Measurements from ENCODE around the gene RUSC2. TPM values are rescaled to one million over a fixed set of nuclear protein-coding genes. Genes with fewer than 3 reads are reported as not detected.

RUSC2 gene
- total and polyA plus RNA-seq, 2 donors, result 1.0 to 3.3 TPM

DNA sequence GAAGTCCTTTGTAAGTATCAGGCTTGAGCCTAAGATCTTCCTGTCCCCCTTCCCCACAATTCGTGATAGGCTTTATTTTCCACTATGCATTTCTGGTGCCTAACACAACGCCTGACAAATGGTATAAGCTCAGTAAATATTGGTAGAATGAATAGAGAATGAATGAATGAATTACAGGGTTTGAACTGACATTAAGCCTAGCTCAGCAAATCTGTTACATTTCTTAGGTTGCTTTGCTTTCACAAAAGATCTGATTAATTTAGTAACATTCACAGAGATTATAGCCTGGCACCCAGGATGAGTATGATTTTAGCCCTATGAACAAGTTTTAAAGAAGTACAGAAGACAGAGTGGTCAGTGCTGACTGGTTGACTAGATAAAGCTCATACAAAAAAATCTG lies 16.4 kb downstream of the RUSC2 start:
- no peak for DNase-seq (ENCODE audit: low read depth in 6 of 9, low spot score in 9 of 9)
- Histone ChIP-seq H3K9me3 (ENCODE audit: control insufficient read depth in 2 of 2, insufficient read depth in 1 of 2, low read length in 1 of 2) (no peaks in the 10 kb centered on the region), H3K27ac (ENCODE audit: low read depth in 1 of 2, low read length in 1 of 2) (no peak overlapping the region), H3K27me3 (ENCODE audit: control insufficient read depth in 2 of 2, insufficient read depth in 1 of 2, low read length in 1 of 2) (no peaks in the 10 kb centered on the region), H3K36me3 (ENCODE audit: control insufficient read depth in 2 of 2, insufficient read depth in 2 of 2, low read length in 1 of 2) (no peaks in the 10 kb centered on the region), H3K4me1 (ENCODE audit: control insufficient read depth in 2 of 2, insufficient read depth in 2 of 2, low read length in 2 of 2) (peaks cover 0 to 6% of the 10 kb centered on the region in 2 donors), H3K4me3 (ENCODE audit: low read length in 2 of 2) (no peak overlapping the region)
- WGBS, result 98% methylated on average over 2 of the region's 2 CpGs

DNA sequence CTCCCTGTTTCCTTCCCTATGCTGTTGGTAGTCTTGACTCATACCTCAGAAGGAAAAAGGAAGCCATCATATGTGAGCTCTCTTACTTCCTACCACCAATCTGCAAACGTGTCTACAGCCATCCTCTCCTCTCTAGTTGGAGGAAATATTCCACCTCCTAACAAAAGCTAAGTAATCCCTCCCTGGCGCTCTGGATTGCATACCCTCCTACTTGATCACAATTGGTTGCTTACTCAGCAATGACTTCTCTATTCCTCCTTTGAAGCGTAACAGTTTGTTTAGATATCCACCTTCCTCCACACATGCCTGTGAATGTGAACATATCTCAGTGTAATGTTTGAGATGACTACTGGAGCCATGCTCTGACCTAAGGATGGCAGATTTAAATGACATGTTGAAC lies 18.2 kb downstream of the RUSC2 start:
- Histone ChIP-seq H3K9me3 (ENCODE audit: control insufficient read depth in 2 of 2, insufficient read depth in 1 of 2, low read length in 1 of 2) (no peaks in the 10 kb centered on the region), H3K4me3 (ENCODE audit: low read length in 2 of 2) (no peak overlapping the region), H3K36me3 (ENCODE audit: control insufficient read depth in 2 of 2, insufficient read depth in 2 of 2, low read length in 1 of 2) (no peaks in the 10 kb centered on the region), H3K4me1 (ENCODE audit: control insufficient read depth in 2 of 2, insufficient read depth in 2 of 2, low read length in 2 of 2) (peaks cover 0 to 6% of the 10 kb centered on the region in 2 donors), H3K27me3 (ENCODE audit: control insufficient read depth in 2 of 2, insufficient read depth in 1 of 2, low read length in 1 of 2) (no peaks in the 10 kb centered on the region), H3K27ac (ENCODE audit: low read depth in 1 of 2, low read length in 1 of 2) (no peak overlapping the region)
- 71% methylated on average over 3 of the region's 3 CpGs for WGBS
- no peak for DNase-seq (ENCODE audit: low read depth in 6 of 9, low spot score in 9 of 9)

DNA sequence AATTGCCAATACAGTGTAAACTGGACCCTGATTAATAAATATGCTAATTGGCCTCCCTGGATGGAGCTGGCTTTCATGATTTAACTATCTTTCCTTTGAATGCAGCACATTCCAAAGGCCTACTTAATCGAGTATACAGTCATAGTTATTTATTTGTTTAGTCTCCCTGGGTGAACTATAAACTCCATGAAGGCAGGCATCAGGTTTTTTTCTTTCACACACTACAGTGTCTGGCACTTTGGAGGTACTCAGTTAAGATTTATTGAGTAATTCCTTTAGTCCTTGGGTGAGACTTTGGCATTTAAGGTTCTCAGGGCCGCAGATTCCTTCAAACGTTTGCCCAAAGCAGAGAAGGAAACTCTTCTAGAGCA lies 20.5 kb downstream of the RUSC2 start:
- no peaks in the 10 kb centered on the region for H3K36me3 ChIP-seq (ENCODE audit: control insufficient read depth in 2 of 2, insufficient read depth in 2 of 2, low read length in 1 of 2)
- no peaks in the 10 kb centered on the region for H3K27me3 ChIP-seq (ENCODE audit: control insufficient read depth in 2 of 2, insufficient read depth in 1 of 2, low read length in 1 of 2)
- no peak for DNase-seq (ENCODE audit: low read depth in 6 of 9, low spot score in 9 of 9)
- H3K9me3 ChIP-seq (ENCODE audit: control insufficient read depth in 2 of 2, insufficient read depth in 1 of 2, low read length in 1 of 2), result no peaks in the 10 kb centered on the region
- no peak overlapping the region for H3K4me3 ChIP-seq (ENCODE audit: low read length in 2 of 2)
- no peak overlapping the region for H3K27ac ChIP-seq (ENCODE audit: low read depth in 1 of 2, low read length in 1 of 2)
- peaks cover 0 to 6% of the 10 kb centered on the region in 2 donors for H3K4me1 ChIP-seq (ENCODE audit: control insufficient read depth in 2 of 2, insufficient read depth in 2 of 2, low read length in 2 of 2)
- 93% methylated on average over 3 of the region's 3 CpGs for WGBS

DNA sequence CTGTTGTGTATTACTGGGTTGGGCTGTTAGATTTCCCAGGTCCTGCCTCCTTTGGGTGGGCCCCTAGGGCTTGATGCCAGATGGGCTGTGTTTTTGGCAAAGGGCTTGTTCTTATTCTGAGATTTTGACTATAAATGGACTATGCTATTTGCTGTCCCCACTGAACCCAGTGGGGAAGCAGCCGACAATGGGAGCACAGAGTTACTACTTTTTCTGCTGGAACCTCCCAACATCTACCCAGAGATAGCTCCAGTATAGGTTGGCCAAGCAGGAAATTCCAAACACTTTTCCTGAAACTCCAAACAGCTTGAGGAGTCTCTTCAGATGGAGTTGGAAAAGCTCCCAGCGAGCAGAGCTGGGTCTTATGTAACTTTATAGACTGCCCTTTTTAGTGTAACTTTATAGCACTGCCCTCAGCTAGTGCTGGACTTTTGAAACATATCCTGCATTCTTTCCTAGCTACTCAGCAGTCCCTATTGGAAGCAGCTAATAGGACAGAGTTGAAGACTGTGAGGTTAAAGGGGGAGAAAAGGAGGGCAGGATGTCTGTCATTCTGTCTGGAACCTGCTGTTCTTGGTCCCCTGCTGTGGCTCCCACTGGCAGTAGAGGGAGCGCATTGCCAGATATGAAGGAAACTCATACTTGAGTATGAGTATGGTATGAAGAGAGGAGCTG lies 21.0 kb downstream of the RUSC2 start:
- Histone ChIP-seq H3K4me3 (ENCODE audit: low read length in 2 of 2) (no peak overlapping the region), H3K27ac (ENCODE audit: low read depth in 1 of 2, low read length in 1 of 2) (peak overlapping the region; percentile 19 to 61), H3K36me3 (ENCODE audit: control insufficient read depth in 2 of 2, insufficient read depth in 2 of 2, low read length in 1 of 2) (no peaks in the 10 kb centered on the region), H3K4me1 (ENCODE audit: control insufficient read depth in 2 of 2, insufficient read depth in 2 of 2, low read length in 2 of 2) (peaks cover 0 to 6% of the 10 kb centered on the region in 2 donors), H3K27me3 (ENCODE audit: control insufficient read depth in 2 of 2, insufficient read depth in 1 of 2, low read length in 1 of 2) (no peaks in the 10 kb centered on the region), H3K9me3 (ENCODE audit: control insufficient read depth in 2 of 2, insufficient read depth in 1 of 2, low read length in 1 of 2) (no peaks in the 10 kb centered on the region)
- no peak for DNase-seq (ENCODE audit: low read depth in 6 of 9, low spot score in 9 of 9)
- WGBS, result 97% methylated on average over 3 of the region's 3 CpGs

DNA sequence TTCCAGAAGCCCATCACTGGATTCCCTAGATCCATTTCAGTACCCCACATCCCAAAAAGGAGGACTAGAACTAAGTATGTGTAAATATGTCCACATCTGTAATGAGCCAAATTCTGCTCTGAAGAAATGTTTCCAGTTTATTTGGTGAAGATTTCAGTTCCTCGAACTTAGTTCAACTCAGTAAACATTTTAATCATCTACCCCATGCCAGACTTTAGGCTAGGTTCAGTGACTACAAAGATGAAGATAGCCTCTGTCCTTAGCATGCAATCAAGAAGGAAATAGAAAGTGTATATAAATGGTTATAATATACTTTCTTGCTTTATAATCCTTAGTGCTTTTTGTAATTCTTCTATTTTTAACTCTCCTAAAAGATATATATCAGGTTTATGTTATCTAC lies 21.5 kb downstream of the RUSC2 start:
- no peaks in the 10 kb centered on the region for H3K36me3 ChIP-seq (ENCODE audit: control insufficient read depth in 2 of 2, insufficient read depth in 2 of 2, low read length in 1 of 2)
- 83% methylated on average over 1 of the region's 1 CpG for WGBS
- no peak for DNase-seq (ENCODE audit: low read depth in 6 of 9, low spot score in 9 of 9)
- H3K27ac ChIP-seq (ENCODE audit: low read depth in 1 of 2, low read length in 1 of 2), result peak overlapping the region; percentile 19 to 61
- peaks cover 0 to 6% of the 10 kb centered on the region in 2 donors for H3K4me1 ChIP-seq (ENCODE audit: control insufficient read depth in 2 of 2, insufficient read depth in 2 of 2, low read length in 2 of 2)
- H3K27me3 ChIP-seq (ENCODE audit: control insufficient read depth in 2 of 2, insufficient read depth in 1 of 2, low read length in 1 of 2), result no peaks in the 10 kb centered on the region
- H3K4me3 ChIP-seq (ENCODE audit: low read length in 2 of 2), result no peak overlapping the region
- no peaks in the 10 kb centered on the region for H3K9me3 ChIP-seq (ENCODE audit: control insufficient read depth in 2 of 2, insufficient read depth in 1 of 2, low read length in 1 of 2)

DNA sequence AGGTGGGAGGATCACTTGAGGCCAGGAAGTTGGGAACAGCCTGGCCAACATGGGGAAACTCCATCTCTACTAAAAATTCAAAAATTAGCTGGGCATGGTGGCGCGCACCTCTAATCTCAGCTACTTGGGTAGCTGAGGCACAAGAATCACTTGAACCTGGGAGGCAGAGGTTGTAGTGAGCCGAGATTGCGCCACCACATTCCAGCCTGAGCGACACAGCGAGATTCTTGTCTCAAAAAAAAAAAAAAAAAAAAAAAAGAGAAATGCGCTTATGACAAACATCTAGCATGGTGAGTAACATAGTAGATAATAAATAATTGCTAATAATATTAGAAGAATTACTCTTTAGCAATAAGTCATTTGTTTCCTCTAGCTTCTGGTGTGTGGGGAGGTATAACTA lies 25.9 kb downstream of the RUSC2 start:
- 98% methylated on average over 7 of the region's 7 CpGs for WGBS
- Histone ChIP-seq H3K4me3 (ENCODE audit: low read length in 2 of 2) (no peak overlapping the region), H3K9me3 (ENCODE audit: control insufficient read depth in 2 of 2, insufficient read depth in 1 of 2, low read length in 1 of 2) (no peaks in the 10 kb centered on the region), H3K36me3 (ENCODE audit: control insufficient read depth in 2 of 2, insufficient read depth in 2 of 2, low read length in 1 of 2) (no peaks in the 10 kb centered on the region), H3K27ac (ENCODE audit: low read depth in 1 of 2, low read length in 1 of 2) (no peak overlapping the region), H3K4me1 (ENCODE audit: control insufficient read depth in 2 of 2, insufficient read depth in 2 of 2, low read length in 2 of 2) (peaks cover 0 to 11% of the 10 kb centered on the region in 2 donors), H3K27me3 (ENCODE audit: control insufficient read depth in 2 of 2, insufficient read depth in 1 of 2, low read length in 1 of 2) (no peaks in the 10 kb centered on the region)
- no peak for DNase-seq (ENCODE audit: low read depth in 6 of 9, low spot score in 9 of 9)

DNA sequence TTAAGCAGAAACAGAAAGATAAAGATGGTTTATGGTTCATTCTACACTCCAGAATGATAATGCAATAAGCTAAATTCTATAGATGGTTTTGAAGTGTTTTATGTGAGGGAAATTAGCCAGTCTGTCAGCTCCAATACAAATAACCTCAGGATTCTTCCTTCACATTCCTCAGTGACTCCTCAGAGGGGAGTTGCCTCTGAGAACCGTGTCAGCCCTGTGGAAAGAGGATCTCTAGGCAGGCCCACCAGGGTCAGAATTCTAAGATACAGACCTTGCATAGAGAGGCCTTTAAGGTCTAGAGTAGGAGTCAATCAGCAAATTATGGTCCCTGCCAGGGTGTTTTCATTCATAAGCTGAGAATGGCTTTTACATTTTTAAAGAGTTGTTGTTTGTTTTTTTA lies 26.6 kb downstream of the RUSC2 start:
- H3K9me3 ChIP-seq (ENCODE audit: control insufficient read depth in 2 of 2, insufficient read depth in 1 of 2, low read length in 1 of 2), result no peaks in the 10 kb centered on the region
- H3K27me3 ChIP-seq (ENCODE audit: control insufficient read depth in 2 of 2, insufficient read depth in 1 of 2, low read length in 1 of 2), result no peaks in the 10 kb centered on the region
- no peaks in the 10 kb centered on the region for H3K36me3 ChIP-seq (ENCODE audit: control insufficient read depth in 2 of 2, insufficient read depth in 2 of 2, low read length in 1 of 2)
- H3K27ac ChIP-seq (ENCODE audit: low read depth in 1 of 2, low read length in 1 of 2), result no peak overlapping the region
- H3K4me1 ChIP-seq (ENCODE audit: control insufficient read depth in 2 of 2, insufficient read depth in 2 of 2, low read length in 2 of 2), result peaks cover 0 to 8% of the 10 kb centered on the region in 2 donors
- no peak for DNase-seq (ENCODE audit: low read depth in 6 of 9, low spot score in 9 of 9)
- H3K4me3 ChIP-seq (ENCODE audit: low read length in 2 of 2), result no peak overlapping the region
- WGBS, result 63% methylated on average over 1 of the region's 1 CpG

DNA sequence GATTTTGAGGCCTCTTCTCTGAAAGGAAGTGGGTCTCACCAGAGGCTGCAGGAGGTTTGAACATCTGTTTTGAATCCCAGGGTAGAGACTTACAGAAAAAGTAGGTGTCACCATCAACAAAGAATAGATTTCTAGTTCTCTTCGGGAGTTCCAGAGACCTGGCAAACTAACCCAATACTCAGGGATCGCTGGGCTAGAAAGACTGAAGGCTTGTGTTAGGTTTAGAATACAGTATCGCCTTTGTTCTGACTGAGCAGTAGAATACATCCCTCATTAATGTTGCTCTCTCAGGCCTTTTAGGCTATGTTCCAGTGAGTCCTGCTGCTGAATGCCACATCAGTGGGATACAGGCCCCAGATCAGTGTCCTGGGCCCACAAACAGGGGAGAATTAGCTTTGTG lies 27.2 kb downstream of the RUSC2 start:
- no peak overlapping the region for H3K27ac ChIP-seq (ENCODE audit: low read depth in 1 of 2, low read length in 1 of 2)
- peaks cover 0 to 8% of the 10 kb centered on the region in 2 donors for H3K4me1 ChIP-seq (ENCODE audit: control insufficient read depth in 2 of 2, insufficient read depth in 2 of 2, low read length in 2 of 2)
- no peaks in the 10 kb centered on the region for H3K9me3 ChIP-seq (ENCODE audit: control insufficient read depth in 2 of 2, insufficient read depth in 1 of 2, low read length in 1 of 2)
- no peak overlapping the region for H3K4me3 ChIP-seq (ENCODE audit: low read length in 2 of 2)
- no peaks in the 10 kb centered on the region for H3K36me3 ChIP-seq (ENCODE audit: control insufficient read depth in 2 of 2, insufficient read depth in 2 of 2, low read length in 1 of 2)
- DNase-seq (ENCODE audit: low read depth in 6 of 9, low spot score in 9 of 9), result no peak
- H3K27me3 ChIP-seq (ENCODE audit: control insufficient read depth in 2 of 2, insufficient read depth in 1 of 2, low read length in 1 of 2), result no peaks in the 10 kb centered on the region
- WGBS, result 88% methylated on average over 3 of the region's 3 CpGs

DNA sequence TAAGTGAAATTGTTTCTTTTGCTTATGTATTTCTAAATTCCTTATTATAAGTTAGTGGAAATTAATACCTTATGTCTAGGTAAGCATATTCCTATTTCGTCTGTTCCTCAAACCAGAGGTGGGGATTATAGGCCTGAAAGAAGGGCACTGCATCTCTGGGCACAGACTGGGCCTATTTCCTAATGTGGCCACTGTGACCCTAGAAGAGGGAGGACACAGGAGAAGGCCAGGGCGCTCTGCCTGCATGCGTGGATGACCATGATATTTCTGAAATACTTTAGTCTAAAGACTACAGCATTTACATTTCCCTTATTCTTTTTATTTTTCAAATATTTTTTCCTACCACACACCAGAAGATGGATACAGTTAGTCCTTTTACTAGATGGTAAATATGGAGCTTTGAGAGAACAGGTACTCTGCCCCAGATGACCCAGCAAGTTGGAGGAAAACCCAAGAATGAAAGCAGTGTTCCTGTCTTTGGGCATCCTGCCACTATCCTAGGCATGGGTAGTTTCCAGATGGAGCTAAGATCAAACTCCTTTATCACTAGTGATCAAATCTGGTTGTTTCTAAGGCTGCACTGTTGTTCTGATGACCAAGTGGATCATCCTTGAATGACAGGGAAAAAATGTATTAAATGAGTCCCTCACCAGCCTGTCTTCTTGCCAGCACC lies 27.8 kb downstream of the RUSC2 start:
- Histone ChIP-seq H3K27ac (ENCODE audit: low read depth in 1 of 2, low read length in 1 of 2) (peak overlapping the region in 1 of 2 donors; percentile 10), H3K36me3 (ENCODE audit: control insufficient read depth in 2 of 2, insufficient read depth in 2 of 2, low read length in 1 of 2) (no peaks in the 10 kb centered on the region), H3K4me1 (ENCODE audit: control insufficient read depth in 2 of 2, insufficient read depth in 2 of 2, low read length in 2 of 2) (peaks cover 0 to 8% of the 10 kb centered on the region in 2 donors), H3K27me3 (ENCODE audit: control insufficient read depth in 2 of 2, insufficient read depth in 1 of 2, low read length in 1 of 2) (no peaks in the 10 kb centered on the region), H3K9me3 (ENCODE audit: control insufficient read depth in 2 of 2, insufficient read depth in 1 of 2, low read length in 1 of 2) (no peaks in the 10 kb centered on the region), H3K4me3 (ENCODE audit: low read length in 2 of 2) (no peak overlapping the region)
- DNase-seq (ENCODE audit: low read depth in 6 of 9, low spot score in 9 of 9), result no peak
- WGBS, result 96% methylated on average over 3 of the region's 3 CpGs
